ENCODE measurements around the gene GNAZ.

The GNAZ gene

GRCh38 chr22:23091760-23092159 lies 21.4 kb downstream of the GNAZ start:
- DNase-seq (ENCODE audit: low spot score) = no peak

GRCh38 chr22:23092217-23092955 lies 22.1 kb downstream of the GNAZ start:
- no peak for DNase-seq (ENCODE audit: low spot score)

GRCh38 chr22:23093051-23093788 lies 22.9 kb downstream of the GNAZ start:
- DNase-seq (ENCODE audit: low spot score) = no peak

- no peak for DNase-seq (ENCODE audit: low spot score)
Observed at GRCh38 chr22:23094260-23094659, 23.9 kb downstream of the GNAZ start.

GRCh38 chr22:23094695-23095681 lies 24.7 kb downstream of the GNAZ start:
- DNase-seq (ENCODE audit: low spot score) = no peak

- no peak for DNase-seq (ENCODE audit: low spot score)
Observed at GRCh38 chr22:23095733-23096342, 25.5 kb downstream of the GNAZ start.

- DNase-seq (ENCODE audit: low spot score) = no peak
Observed at GRCh38 chr22:23097412-23098229, 27.3 kb downstream of the GNAZ start.

- DNase-seq (ENCODE audit: low spot score) = no peak
Observed at GRCh38 chr22:23098230-23098705, 27.9 kb downstream of the GNAZ start.

- DNase-seq (ENCODE audit: low spot score) = no peak
Observed at GRCh38 chr22:23098718-23099530, 28.6 kb downstream of the GNAZ start.

GRCh38 chr22:23099531-23099804 lies 29.1 kb downstream of the GNAZ start:
- no peak for DNase-seq (ENCODE audit: low spot score)

GRCh38 chr22:23100124-23100801 lies 29.9 kb downstream of the GNAZ start:
- DNase-seq (ENCODE audit: low spot score) = no peak

- DNase-seq (ENCODE audit: low spot score) = no peak
Observed at GRCh38 chr22:23101524-23101923, 31.2 kb downstream of the GNAZ start.

GRCh38 chr22:23102002-23102655 lies 31.8 kb downstream of the GNAZ start:
- DNase-seq (ENCODE audit: low spot score) = no peak

GRCh38 chr22:23102776-23103175 lies 32.5 kb downstream of the GNAZ start:
- DNase-seq (ENCODE audit: low spot score) = no peak

- no peak for DNase-seq (ENCODE audit: low spot score)
Observed at GRCh38 chr22:23103199-23103954, 33.1 kb downstream of the GNAZ start.

GRCh38 chr22:23104187-23104971 lies 34.1 kb downstream of the GNAZ start:
- no peak for DNase-seq (ENCODE audit: low spot score)

- DNase-seq (ENCODE audit: low spot score) = no peak
Observed at GRCh38 chr22:23105304-23105703, 35.0 kb downstream of the GNAZ start.
